ENCODE results near the gene RBFOX1.

RBFOX1 gene

DNA sequence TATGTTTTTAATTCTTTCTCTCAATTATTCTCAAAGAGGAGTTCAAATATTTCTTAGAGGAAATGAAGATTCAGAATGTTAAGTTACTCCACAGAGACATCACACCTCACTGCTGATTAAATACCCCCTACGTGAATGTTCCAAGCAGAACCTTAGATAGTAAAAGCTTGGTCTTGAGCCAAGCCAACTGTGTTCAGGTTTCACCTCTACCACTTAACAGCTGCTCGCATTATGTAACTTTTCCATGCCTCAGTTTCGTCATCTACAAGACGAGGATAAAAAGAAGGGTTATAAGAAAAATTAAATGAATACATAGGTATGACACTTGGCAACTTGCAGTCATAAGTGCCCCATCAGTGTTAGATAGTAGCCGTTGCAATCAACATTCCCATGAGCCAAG lies 356.2 kb downstream of the RBFOX1 start:
- TF ChIP-seq, protein P1, sequence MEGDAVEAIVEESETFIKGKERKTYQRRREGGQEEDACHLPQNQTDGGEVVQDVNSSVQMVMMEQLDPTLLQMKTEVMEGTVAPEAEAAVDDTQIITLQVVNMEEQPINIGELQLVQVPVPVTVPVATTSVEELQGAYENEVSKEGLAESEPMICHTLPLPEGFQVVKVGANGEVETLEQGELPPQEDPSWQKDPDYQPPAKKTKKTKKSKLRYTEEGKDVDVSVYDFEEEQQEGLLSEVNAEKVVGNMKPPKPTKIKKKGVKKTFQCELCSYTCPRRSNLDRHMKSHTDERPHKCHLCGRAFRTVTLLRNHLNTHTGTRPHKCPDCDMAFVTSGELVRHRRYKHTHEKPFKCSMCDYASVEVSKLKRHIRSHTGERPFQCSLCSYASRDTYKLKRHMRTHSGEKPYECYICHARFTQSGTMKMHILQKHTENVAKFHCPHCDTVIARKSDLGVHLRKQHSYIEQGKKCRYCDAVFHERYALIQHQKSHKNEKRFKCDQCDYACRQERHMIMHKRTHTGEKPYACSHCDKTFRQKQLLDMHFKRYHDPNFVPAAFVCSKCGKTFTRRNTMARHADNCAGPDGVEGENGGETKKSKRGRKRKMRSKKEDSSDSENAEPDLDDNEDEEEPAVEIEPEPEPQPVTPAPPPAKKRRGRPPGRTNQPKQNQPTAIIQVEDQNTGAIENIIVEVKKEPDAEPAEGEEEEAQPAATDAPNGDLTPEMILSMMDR (IDR thresholded peaks at IDR 0.05; ENCODE audit: extremely low read depth, insufficient read depth, missing control alignments) = no peak
- in situ Hi-C loops (cut with MboI; ENCODE audit: low pct_unique_long_range_greater_than_20kb, low sequenced_read_pairs, unreplicated experiment) = no loop called here
- DNase-seq (ENCODE audit: low spot score) = no peak

DNA sequence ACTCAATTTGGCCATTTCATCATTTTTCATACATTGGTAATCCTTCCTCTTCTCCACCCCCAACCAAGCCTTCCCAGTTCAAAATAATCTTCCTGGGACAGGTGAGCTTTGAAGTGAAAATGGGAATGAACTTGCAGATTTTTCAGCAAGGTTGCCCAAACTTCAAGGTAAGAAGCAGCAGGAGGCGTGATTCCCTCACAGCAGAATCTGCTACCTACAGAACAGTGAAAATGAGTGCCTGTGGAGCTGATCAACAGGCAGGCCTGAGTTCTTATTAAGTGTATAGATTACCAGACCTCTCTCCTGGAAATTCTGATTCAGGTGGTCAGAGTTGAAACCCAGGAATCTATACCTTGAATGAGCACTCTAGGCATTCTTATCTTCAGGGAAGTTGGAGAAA lies 356.6 kb downstream of the RBFOX1 start:
- in situ Hi-C loops (cut with MboI; ENCODE audit: low pct_unique_long_range_greater_than_20kb, low sequenced_read_pairs, unreplicated experiment) = no loop called here
- no peak for DNase-seq (ENCODE audit: low spot score)
- TF ChIP-seq, protein P1 (IDR thresholded peaks at IDR 0.05; ENCODE audit: extremely low read depth, insufficient read depth, missing control alignments) = no peak

DNA sequence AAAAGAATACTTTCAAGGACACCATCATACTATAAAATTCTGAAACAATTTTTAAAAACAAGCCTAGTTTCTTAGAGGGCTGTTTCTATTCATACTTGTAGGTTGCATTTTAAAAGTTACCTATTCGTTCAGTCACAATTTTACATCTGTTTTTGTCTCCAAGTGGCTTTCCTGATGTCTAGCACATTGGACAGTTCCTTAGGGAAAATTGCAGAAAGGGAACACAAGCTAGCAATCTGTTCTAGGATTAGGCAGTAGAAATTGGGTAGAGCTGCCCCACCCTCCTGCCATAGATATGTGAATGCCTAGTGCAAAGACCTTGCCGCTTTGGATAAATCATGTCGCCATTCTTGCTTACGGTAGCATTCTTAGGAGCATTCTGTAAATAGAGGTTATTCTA lies 358.9 kb downstream of the RBFOX1 start:
- in situ Hi-C loops (cut with MboI; ENCODE audit: low pct_unique_long_range_greater_than_20kb, low sequenced_read_pairs, unreplicated experiment) = no loop called here
- TF ChIP-seq, protein P1 (IDR thresholded peaks at IDR 0.05; ENCODE audit: extremely low read depth, insufficient read depth, missing control alignments) = no peak
- DNase-seq (ENCODE audit: low spot score) = no peak

DNA sequence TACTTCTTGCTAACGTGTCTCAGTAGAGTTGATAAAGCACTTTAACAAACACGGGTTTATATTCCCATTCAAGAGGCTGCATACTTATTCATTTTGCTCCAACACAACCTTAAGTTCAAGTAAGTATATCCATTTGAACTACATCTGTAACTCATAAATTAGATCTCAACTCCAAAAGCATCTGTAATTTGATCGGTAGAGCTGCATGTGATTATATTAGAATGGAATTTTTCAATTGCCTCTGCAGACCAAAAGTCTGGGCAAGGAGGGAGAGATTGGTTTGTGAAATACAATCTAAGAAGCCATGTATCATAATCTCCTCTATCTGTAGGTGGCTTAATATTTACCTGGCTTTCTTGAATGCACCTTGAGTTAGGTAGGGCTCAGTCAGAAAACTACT lies 371.0 kb downstream of the RBFOX1 start:
- in situ Hi-C loops (cut with MboI; ENCODE audit: low pct_unique_long_range_greater_than_20kb, low sequenced_read_pairs, unreplicated experiment) = no loop called here
- DNase-seq (ENCODE audit: low spot score) = no peak
- TF ChIP-seq, protein P1 (IDR thresholded peaks at IDR 0.05; ENCODE audit: extremely low read depth, insufficient read depth, missing control alignments) = no peak

DNA sequence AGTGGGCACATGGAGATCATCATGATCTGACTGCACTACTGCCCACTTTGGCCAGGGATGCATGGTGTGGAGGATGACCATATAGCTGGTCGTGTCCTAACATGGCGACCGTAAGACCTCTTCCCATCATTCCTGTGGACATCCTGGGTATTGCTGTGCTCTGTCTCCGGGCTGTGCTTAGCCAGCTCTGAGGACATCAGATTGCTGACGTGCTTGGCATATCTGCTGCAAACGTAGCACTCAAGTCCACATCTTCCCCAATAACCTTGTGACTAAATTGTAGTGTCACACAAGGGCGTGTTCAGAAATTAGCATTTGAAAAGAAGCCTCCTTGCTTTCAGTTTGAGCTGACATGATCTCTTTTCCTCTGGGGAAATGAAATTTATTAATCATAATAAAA lies 373.2 kb downstream of the RBFOX1 start:
- in situ Hi-C loops (cut with MboI; ENCODE audit: low pct_unique_long_range_greater_than_20kb, low sequenced_read_pairs, unreplicated experiment) = no loop called here
- TF ChIP-seq, protein P1 (IDR thresholded peaks at IDR 0.05; ENCODE audit: extremely low read depth, insufficient read depth, missing control alignments) = no peak

DNA sequence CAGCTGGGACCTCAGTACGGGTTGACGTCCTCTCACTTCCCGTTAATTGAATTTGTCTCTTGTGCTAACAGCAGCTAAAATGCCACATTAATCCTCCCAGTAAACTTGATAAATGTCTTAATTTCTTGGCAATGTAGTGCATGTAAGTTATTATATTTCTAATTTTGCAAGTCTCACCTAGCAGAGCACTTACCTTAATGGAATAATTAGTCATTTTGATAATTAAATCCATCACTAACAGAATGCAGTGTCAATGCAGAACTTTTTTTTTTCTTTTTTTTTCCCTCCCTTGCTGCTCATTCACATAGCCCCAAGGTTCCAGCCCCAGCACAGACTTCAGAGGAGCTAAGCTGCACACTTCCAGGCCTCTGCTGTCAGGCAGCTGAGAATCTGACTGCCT lies 376.5 kb downstream of the RBFOX1 start:
- DNase-seq (ENCODE audit: low spot score) = no peak
- TF ChIP-seq, protein P1 (IDR thresholded peaks at IDR 0.05; ENCODE audit: extremely low read depth, insufficient read depth, missing control alignments) = no peak
- in situ Hi-C loops (cut with MboI; ENCODE audit: low pct_unique_long_range_greater_than_20kb, low sequenced_read_pairs, unreplicated experiment) = no loop called here

More for the DNA sequence above, 373.2 kb downstream of the RBFOX1 start:
- no peak for DNase-seq (ENCODE audit: low spot score)

DNA sequence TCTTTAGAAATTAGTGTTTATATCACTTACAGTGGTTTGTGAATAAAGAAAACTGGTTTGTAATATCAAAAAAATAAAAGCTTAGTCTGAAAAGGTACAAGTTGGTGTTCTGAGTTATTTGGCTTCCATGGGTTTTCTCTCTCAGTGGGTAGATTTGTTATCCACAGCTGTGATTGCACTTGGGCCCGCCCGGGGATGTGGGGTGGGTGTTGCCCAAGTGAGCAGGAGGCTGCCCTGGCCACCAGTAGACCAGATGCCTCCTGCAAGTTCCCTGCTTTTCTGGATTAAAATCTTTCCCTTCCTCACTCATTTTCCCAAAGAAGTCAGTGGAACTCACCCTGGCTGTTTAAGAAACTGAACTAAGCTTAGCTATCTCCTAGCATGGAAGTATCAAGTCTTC lies 380.6 kb downstream of the RBFOX1 start:
- TF ChIP-seq, protein P1 (IDR thresholded peaks at IDR 0.05; ENCODE audit: extremely low read depth, insufficient read depth, missing control alignments) = no peak
- no peak for DNase-seq (ENCODE audit: low spot score)
- in situ Hi-C loops (cut with MboI; ENCODE audit: low pct_unique_long_range_greater_than_20kb, low sequenced_read_pairs, unreplicated experiment) = no loop called here
